ENCODE measurements around the gene CAMK1G. TPM values are rescaled to one million over a fixed set of nuclear protein-coding genes. Genes with fewer than 3 reads are reported as not detected.

CAMK1G gene
- 0.22 to 0.50 TPM (median 0.43 TPM) in 5 replicates for total RNA-seq (2022; extraction: Qiagen RNA extraction; ENCODE audit: low read depth)

GRCh38 chr1:209583408-209583807, at the start of gene CAMK1G:
TSS of gene CAMK1G (plus strand) at chr1:209583714. CDS start at chr1:209594984, 11,270 bp downstream.

GRCh38 chr1:209652121-209652735, 68.7 kb downstream of the CAMK1G start, which contains the start of gene LAMB3:
TSS of gene LAMB3 (minus strand) at chr1:209652425. CDS start at chr1:209650944, 1,481 bp downstream.

Other genes with a start within 250 kb of the CAMK1G start
- gene LAMB3, start 68.7 kb downstream of the CAMK1G start, total RNA-seq (2022; extraction: Qiagen RNA extraction; ENCODE audit: low read depth), result 20.1 to 24.5 TPM (median 21.1 TPM) in 5 replicates
- gene G0S2, start 91.7 kb downstream of the CAMK1G start, total RNA-seq (2022; extraction: Qiagen RNA extraction; ENCODE audit: low read depth), result 2.2 to 3.8 TPM (median 3.2 TPM) in 5 replicates
- gene HSD11B1, start 121.1 kb downstream of the CAMK1G start, total RNA-seq (2022; extraction: Qiagen RNA extraction; ENCODE audit: low read depth), result not detected in 5 replicates
- not detected in 5 replicates for gene TRAF3IP3, start 172.3 kb downstream of the CAMK1G start, total RNA-seq (2022; extraction: Qiagen RNA extraction; ENCODE audit: low read depth)
- 1.3 to 1.7 TPM (median 1.6 TPM) in 5 replicates for gene C1orf74, start 200.8 kb downstream of the CAMK1G start, total RNA-seq (2022; extraction: Qiagen RNA extraction; ENCODE audit: low read depth)
- 0.08 to 0.11 TPM (median 0.08 TPM) in 5 replicates for gene IRF6, start 222.4 kb downstream of the CAMK1G start, total RNA-seq (2022; extraction: Qiagen RNA extraction; ENCODE audit: low read depth)
- 10.7 to 13.1 TPM (median 11.9 TPM) in 5 replicates for gene UTP25, start 244.3 kb downstream of the CAMK1G start, total RNA-seq (2022; extraction: Qiagen RNA extraction; ENCODE audit: low read depth)

Data from A549 treated with CpdA at 1 μM for 4 hours (cell line).